Lower leg skin (tissue), 3 donors: ENCODE data around the gene PEX11B.

Experiments
- POLR2A ChIP-seq, 2 donors: fragments of 450-650 bp; IDR thresholded peaks; one replicate each; pipeline ENCODE4 v1.6.1; 2016 to 2017; ENCODE audit warnings: antibody characterized with exemption in 2 of 2, mild to moderate bottlenecking in 1 of 2, moderate library complexity in 1 of 2
- TF ChIP-seq, protein P1 (sequence below), 3 donors: fragments of 450-650 bp; IDR thresholded peaks; one replicate each; pipeline ENCODE4 v1.5.1; 2016; ENCODE audit warnings: antibody characterized with exemption in 3 of 3, mild to moderate bottlenecking in 3 of 3, moderate library complexity in 2 of 3

DNA sequence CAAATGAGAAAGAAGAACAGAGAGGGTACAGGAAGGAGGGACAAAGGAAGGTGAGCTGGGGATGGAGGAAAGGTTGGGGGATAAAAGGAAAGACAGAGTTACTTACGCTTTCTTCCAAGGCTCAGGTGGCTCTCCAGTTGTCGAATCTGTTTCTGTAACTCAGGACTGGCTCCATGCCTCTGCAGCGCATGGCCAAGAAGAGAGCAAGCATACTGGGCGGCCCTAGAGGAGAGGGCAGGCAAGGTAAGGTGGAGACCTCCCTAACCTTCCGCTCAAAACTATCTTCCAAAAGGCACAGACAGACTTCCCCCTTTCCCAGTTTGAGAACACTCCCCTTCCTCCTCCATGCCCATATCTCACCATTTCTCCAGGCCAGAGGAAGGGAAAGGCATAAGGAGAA lies 922 bp downstream of the PEX11B start:
- TF ChIP-seq, protein P1, sequence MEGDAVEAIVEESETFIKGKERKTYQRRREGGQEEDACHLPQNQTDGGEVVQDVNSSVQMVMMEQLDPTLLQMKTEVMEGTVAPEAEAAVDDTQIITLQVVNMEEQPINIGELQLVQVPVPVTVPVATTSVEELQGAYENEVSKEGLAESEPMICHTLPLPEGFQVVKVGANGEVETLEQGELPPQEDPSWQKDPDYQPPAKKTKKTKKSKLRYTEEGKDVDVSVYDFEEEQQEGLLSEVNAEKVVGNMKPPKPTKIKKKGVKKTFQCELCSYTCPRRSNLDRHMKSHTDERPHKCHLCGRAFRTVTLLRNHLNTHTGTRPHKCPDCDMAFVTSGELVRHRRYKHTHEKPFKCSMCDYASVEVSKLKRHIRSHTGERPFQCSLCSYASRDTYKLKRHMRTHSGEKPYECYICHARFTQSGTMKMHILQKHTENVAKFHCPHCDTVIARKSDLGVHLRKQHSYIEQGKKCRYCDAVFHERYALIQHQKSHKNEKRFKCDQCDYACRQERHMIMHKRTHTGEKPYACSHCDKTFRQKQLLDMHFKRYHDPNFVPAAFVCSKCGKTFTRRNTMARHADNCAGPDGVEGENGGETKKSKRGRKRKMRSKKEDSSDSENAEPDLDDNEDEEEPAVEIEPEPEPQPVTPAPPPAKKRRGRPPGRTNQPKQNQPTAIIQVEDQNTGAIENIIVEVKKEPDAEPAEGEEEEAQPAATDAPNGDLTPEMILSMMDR (IDR thresholded peaks at IDR 0.05): no peak
- TF ChIP-seq POLR2A (IDR thresholded peaks at IDR 0.05): no peak
